ENCODE measurements around the gene DZIP3.

DZIP3 gene, protein sequence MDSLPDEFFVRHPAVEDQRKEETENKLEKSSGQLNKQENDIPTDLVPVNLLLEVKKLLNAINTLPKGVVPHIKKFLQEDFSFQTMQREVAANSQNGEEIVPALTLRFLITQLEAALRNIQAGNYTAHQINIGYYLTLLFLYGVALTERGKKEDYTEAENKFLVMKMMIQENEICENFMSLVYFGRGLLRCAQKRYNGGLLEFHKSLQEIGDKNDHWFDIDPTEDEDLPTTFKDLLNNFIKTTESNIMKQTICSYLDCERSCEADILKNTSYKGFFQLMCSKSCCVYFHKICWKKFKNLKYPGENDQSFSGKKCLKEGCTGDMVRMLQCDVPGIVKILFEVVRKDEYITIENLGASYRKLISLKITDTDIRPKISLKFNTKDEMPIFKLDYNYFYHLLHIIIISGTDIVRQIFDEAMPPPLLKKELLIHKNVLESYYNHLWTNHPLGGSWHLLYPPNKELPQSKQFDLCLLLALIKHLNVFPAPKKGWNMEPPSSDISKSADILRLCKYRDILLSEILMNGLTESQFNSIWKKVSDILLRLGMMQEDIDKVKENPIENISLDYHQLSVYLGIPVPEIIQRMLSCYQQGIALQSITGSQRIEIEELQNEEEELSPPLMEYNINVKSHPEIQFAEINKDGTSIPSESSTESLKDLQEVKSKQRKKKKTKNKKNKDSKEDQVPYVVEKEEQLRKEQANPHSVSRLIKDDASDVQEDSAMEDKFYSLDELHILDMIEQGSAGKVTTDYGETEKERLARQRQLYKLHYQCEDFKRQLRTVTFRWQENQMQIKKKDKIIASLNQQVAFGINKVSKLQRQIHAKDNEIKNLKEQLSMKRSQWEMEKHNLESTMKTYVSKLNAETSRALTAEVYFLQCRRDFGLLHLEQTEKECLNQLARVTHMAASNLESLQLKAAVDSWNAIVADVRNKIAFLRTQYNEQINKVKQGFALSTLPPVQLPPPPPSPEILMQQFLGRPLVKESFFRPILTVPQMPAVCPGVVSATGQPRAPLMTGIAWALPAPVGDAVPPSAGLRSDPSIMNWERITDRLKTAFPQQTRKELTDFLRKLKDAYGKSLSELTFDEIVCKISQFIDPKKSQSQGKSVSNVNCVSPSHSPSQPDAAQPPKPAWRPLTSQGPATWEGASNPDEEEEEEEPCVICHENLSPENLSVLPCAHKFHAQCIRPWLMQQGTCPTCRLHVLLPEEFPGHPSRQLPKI

DNA sequence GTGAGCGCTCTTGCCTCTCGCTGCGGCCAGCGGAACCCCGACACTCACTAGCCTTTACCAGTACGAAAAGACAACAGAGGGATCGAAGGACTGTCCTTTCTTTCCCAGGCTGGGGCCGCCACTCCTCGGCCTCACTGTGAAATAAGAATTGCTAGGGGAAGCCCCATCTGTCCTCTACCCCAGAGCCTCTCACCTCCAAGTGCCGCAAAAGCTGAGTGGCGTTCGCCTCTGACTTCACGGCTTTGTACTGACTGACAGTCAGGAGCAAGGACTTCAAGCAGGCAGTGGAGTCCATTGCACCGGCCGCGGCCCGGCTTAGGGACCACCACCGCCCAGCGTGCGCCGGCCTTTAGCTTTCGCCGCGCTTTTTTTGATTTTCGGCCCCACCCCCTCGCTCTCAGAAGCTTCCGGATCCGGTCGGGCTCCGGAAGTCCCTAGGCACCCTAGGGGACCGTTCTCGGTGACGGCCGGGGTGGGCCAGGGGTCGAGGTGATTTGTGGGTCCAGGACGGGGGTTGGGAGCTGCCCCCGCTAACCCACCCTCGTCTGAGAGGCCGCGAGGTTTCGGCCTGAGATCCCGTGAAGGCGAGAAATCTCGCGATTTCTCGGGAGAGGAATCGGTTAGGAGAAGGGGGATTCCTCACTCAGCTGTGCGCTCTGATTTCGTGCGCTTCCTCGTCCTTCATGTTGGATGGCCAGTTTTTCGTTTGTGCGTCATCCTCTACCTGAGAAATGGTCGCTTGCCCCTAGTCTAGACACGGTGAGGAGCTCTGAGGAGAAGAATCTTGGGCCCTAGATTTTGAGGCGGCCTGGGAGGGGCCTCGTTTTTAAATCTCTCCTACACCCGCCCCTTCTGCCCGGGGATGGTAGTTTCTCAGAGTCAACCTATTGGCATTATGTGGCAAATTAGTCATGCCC lies at the start of gene DZIP3, which contains the start of gene CIP2A:
Gene DZIP3 (plus strand): TSS at position 642 of the 917 bp plus-strand sequence. CDS start 15,685 bp downstream, outside the sequence.
Gene CIP2A (minus strand): TSS at position 358 of the 917 bp plus-strand sequence. CDS start 63 bp downstream, at position 295.
- Histone ChIP-seq H3K27ac (ENCODE audit: low read depth, low read length) (peak within 1 kb of the TSS; percentile 88), H3K4me3 (ENCODE audit: low read depth in 1 of 2, low read length in 2 of 2) (peak within 1 kb of the TSS; percentile 99), H3K9ac (ENCODE audit: low read depth in 1 of 2, low read length in 2 of 2) (peak within 1 kb of the TSS; percentile 71 to 96), H3K9me3 (ENCODE audit: control insufficient read depth in 1 of 2, low read length in 2 of 2) (no peaks in the 10 kb centered on the region), H3K36me3 (ENCODE audit: control insufficient read depth in 1 of 2, insufficient read depth in 2 of 2, low read length in 2 of 2) (no peaks in the 10 kb centered on the region), H3K27me3 (ENCODE audit: control insufficient read depth in 1 of 2, insufficient read depth in 2 of 2, low read length in 2 of 2) (no peaks in the 10 kb centered on the region), H3K4me1 (ENCODE audit: control insufficient read depth in 1 of 2, insufficient read depth in 2 of 2, low read length in 2 of 2) (peaks cover 5 to 11% of the 10 kb centered on the region in 2 donors)

DNA sequence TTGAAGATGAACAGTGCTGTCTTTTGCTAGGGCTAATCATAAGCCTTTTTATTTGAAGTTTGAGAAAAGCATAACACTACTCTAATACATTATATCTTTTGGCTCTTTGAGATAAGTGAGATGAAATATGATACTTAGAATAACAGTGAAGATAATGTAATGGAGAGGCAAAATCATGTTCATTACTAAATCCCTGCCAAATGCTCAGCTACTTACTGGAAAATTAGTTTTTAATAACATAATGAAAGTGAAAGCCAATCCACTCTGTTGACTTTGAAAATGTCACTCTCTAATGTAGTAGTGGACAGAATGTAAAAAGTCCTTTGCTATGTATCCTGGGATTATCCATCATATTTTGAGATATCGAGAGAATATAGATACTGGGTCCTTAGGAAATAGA lies 43.3 kb upstream of the DZIP3 start:
- Histone ChIP-seq H3K9me3 (ENCODE audit: control insufficient read depth in 1 of 2, low read length in 2 of 2) (no peaks in the 10 kb centered on the region), H3K4me3 (ENCODE audit: low read depth in 1 of 2, low read length in 2 of 2) (peak overlapping the region; percentile 16 to 25), H3K36me3 (ENCODE audit: control insufficient read depth in 1 of 2, insufficient read depth in 2 of 2, low read length in 2 of 2) (peaks cover 0 to 7% of the 10 kb centered on the region in 2 donors), H3K4me1 (ENCODE audit: control insufficient read depth in 1 of 2, insufficient read depth in 2 of 2, low read length in 2 of 2) (peaks cover 0 to 9% of the 10 kb centered on the region in 2 donors), H3K27ac (ENCODE audit: low read depth, low read length) (no peak overlapping the region), H3K27me3 (ENCODE audit: control insufficient read depth in 1 of 2, insufficient read depth in 2 of 2, low read length in 2 of 2) (no peaks in the 10 kb centered on the region), H3K9ac (ENCODE audit: low read depth in 1 of 2, low read length in 2 of 2) (peak overlapping the region in 1 of 2 donors; percentile 6)

DNA sequence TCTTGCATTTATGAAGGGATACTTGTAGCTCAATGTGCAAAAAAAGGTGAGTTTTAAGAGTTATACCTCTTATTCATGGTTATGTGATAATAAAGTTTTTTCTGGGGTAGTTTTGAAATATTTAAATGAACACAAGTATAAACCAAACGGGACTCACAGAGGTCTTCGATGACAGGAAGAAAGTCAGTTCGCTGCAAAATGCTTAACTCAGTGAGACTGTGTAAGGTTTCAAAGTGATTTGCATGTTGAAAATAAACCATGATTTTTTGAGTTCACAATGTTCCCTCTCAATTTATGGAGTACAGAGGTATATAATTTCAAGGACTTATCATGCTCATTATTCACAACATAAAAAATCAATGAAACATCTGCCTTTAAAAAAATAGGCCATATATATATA lies 42.8 kb upstream of the DZIP3 start:
- Histone ChIP-seq H3K9me3 (ENCODE audit: control insufficient read depth in 1 of 2, low read length in 2 of 2) (no peaks in the 10 kb centered on the region), H3K9ac (ENCODE audit: low read depth in 1 of 2, low read length in 2 of 2) (peak overlapping the region in 1 of 2 donors; percentile 6), H3K27ac (ENCODE audit: low read depth, low read length) (no peak overlapping the region), H3K4me3 (ENCODE audit: low read depth in 1 of 2, low read length in 2 of 2) (peak overlapping the region; percentile 16 to 25), H3K4me1 (ENCODE audit: control insufficient read depth in 1 of 2, insufficient read depth in 2 of 2, low read length in 2 of 2) (peaks cover 0 to 9% of the 10 kb centered on the region in 2 donors), H3K36me3 (ENCODE audit: control insufficient read depth in 1 of 2, insufficient read depth in 2 of 2, low read length in 2 of 2) (peaks cover 0 to 7% of the 10 kb centered on the region in 2 donors), H3K27me3 (ENCODE audit: control insufficient read depth in 1 of 2, insufficient read depth in 2 of 2, low read length in 2 of 2) (no peaks in the 10 kb centered on the region)

DNA sequence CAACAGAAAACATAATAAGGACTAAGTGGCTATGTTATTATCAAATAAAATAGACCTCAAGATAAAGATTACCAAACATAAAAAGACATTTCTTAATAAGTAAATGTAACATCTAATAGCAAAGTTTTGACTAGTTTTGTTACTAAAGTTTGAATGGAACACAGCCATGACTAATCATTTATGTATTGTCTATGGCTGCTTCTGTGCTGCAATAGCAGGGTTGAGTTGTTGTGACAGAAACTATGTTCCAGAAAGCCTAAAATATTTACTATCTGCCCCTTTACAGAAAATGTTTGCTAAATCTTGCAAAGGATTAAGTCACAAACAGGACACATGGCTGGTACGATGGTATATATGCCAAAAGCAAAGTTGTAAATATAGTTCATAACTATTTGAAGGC lies 41.2 kb upstream of the DZIP3 start:
- no peaks in the 10 kb centered on the region for H3K27me3 ChIP-seq (ENCODE audit: control insufficient read depth in 1 of 2, insufficient read depth in 2 of 2, low read length in 2 of 2)

DNA sequence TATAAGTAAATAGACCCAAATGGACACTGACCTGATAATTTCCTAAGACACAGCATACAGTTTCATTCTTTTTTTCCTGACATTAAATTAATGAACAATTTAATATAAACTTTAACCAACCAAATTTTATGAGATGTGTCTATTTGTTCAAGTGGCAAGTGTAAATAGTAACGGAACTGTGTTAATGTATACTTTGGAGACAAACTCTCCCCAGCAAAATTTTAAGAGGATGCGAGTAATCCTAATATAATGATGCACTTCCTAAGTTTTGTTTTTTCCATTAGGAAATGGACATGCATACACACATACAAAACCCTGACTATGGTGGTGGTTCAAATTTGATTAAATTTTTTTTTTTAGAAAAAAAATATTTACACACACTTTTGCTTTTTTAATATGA lies 40.6 kb upstream of the DZIP3 start:
- Histone ChIP-seq H3K9me3 (ENCODE audit: control insufficient read depth in 1 of 2, low read length in 2 of 2) (no peaks in the 10 kb centered on the region), H3K27me3 (ENCODE audit: control insufficient read depth in 1 of 2, insufficient read depth in 2 of 2, low read length in 2 of 2) (no peaks in the 10 kb centered on the region), H3K4me3 (ENCODE audit: low read depth in 1 of 2, low read length in 2 of 2) (no peak overlapping the region), H3K27ac (ENCODE audit: low read depth, low read length) (no peak overlapping the region), H3K4me1 (ENCODE audit: control insufficient read depth in 1 of 2, insufficient read depth in 2 of 2, low read length in 2 of 2) (peaks cover 0 to 9% of the 10 kb centered on the region in 2 donors), H3K9ac (ENCODE audit: low read depth in 1 of 2, low read length in 2 of 2) (no peak overlapping the region), H3K36me3 (ENCODE audit: control insufficient read depth in 1 of 2, insufficient read depth in 2 of 2, low read length in 2 of 2) (peaks cover 0 to under 1% of the 10 kb centered on the region in 2 donors)

More for the DNA sequence above, 41.2 kb upstream of the DZIP3 start:
- Histone ChIP-seq H3K27ac (ENCODE audit: low read depth, low read length) (no peak overlapping the region), H3K9ac (ENCODE audit: low read depth in 1 of 2, low read length in 2 of 2) (no peak overlapping the region), H3K4me3 (ENCODE audit: low read depth in 1 of 2, low read length in 2 of 2) (no peak overlapping the region), H3K36me3 (ENCODE audit: control insufficient read depth in 1 of 2, insufficient read depth in 2 of 2, low read length in 2 of 2) (peaks cover 0 to 6% of the 10 kb centered on the region in 2 donors), H3K9me3 (ENCODE audit: control insufficient read depth in 1 of 2, low read length in 2 of 2) (no peaks in the 10 kb centered on the region), H3K4me1 (ENCODE audit: control insufficient read depth in 1 of 2, insufficient read depth in 2 of 2, low read length in 2 of 2) (peaks cover 0 to 9% of the 10 kb centered on the region in 2 donors)

DNA sequence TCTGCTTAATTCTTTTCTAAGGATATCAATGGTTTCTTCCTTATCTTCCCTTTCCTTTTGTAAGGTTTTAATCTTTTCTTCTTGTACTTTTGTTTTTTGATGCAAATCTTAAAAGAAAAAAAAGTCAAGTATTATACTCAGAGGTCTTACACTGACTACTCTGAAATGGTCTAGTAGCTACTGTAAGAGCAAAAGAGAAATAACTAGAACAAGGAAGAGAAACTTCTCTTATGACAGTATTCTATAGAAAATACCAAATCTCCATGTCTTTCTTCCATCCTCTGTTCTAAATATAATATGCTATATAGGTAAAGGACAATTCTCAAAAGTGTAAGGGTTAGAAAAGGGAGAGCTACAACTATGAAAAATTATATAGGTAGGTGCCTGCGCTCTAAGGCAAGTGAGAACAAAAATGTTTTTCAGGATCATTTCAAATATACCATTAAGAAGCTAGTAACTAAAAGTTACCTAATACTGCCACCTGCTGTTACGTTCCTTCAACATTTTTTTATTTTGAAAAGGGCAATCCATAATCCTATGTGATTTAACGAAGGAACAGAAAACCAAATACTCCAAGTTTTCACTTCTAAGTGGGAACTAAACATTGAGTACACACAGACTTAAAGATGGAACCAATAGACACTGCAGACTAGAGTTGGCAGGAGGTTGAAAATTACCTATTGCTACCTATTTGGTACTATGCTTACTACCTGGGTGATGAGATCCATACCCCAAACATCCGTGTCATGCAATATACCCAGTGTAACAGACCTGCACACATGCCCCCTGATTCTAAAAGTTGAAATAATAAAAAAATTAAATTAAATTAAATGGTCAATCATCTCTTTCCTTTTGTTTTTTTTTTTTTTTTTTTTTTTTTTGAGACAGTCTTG lies 37.0 kb upstream of the DZIP3 start:
- Histone ChIP-seq H3K4me3 (ENCODE audit: low read depth in 1 of 2, low read length in 2 of 2) (no peak overlapping the region), H3K9me3 (ENCODE audit: control insufficient read depth in 1 of 2, low read length in 2 of 2) (no peaks in the 10 kb centered on the region), H3K27me3 (ENCODE audit: control insufficient read depth in 1 of 2, insufficient read depth in 2 of 2, low read length in 2 of 2) (no peaks in the 10 kb centered on the region), H3K36me3 (ENCODE audit: control insufficient read depth in 1 of 2, insufficient read depth in 2 of 2, low read length in 2 of 2) (no peaks in the 10 kb centered on the region), H3K9ac (ENCODE audit: low read depth in 1 of 2, low read length in 2 of 2) (no peak overlapping the region), H3K4me1 (ENCODE audit: control insufficient read depth in 1 of 2, insufficient read depth in 2 of 2, low read length in 2 of 2) (no peaks in the 10 kb centered on the region), H3K27ac (ENCODE audit: low read depth, low read length) (no peak overlapping the region)

DNA sequence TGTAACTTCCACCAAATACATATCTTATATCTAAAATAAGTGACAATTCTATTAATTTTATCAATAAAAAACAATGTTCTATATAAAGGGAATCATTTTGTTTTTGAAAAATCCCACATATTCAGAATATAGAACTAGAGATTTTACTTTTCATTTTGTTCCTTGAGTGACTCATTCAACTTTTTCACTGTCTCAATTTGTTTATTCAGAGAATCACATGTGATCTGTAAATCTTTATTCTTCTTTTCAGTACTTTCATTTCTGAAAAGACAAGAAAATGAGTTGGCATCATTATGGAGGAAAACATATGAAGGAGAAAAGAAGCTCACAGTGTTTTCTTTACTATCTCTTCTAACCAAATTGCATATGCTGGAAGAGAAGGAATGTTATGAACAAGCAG lies 35.3 kb upstream of the DZIP3 start:
- Histone ChIP-seq H3K9ac (ENCODE audit: low read depth in 1 of 2, low read length in 2 of 2) (no peak overlapping the region), H3K27ac (ENCODE audit: low read depth, low read length) (no peak overlapping the region), H3K27me3 (ENCODE audit: control insufficient read depth in 1 of 2, insufficient read depth in 2 of 2, low read length in 2 of 2) (no peaks in the 10 kb centered on the region), H3K4me3 (ENCODE audit: low read depth in 1 of 2, low read length in 2 of 2) (no peak overlapping the region), H3K36me3 (ENCODE audit: control insufficient read depth in 1 of 2, insufficient read depth in 2 of 2, low read length in 2 of 2) (peaks cover 5% of the 10 kb centered on the region in 2 donors), H3K4me1 (ENCODE audit: control insufficient read depth in 1 of 2, insufficient read depth in 2 of 2, low read length in 2 of 2) (no peaks in the 10 kb centered on the region), H3K9me3 (ENCODE audit: control insufficient read depth in 1 of 2, low read length in 2 of 2) (no peaks in the 10 kb centered on the region)

DNA sequence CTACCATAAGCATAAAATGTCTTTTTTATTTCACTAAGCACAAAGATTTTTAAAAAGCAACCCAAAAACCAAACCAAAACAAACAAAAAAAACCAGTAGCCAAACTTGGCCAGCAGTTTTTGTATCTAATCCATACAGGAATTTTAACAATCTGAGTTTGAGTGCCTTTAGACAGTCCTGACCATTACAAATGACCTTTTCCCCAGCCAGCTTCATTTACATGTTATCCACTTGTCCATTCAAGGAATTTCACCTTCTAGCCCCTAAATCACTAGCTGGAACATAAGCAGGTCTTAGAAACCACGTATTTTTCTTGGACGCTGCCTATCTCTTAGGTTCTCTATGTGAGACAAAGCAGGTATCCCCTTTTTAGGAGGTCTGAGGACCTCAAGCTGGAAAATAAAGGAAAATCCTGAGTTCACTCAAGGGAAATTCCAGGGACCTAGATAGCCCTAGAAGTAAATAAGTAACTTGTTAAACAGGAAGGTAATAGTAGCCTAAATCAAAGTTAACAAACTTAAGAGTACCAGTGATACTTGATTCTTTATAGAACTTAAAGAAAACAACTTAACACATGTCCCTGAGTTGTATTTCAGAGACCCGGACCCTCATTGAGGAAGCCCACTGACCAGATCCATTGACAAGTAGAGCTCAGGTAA lies 34.5 kb upstream of the DZIP3 start:
- Histone ChIP-seq H3K27me3 (ENCODE audit: control insufficient read depth in 1 of 2, insufficient read depth in 2 of 2, low read length in 2 of 2) (no peaks in the 10 kb centered on the region), H3K27ac (ENCODE audit: low read depth, low read length) (no peak overlapping the region), H3K4me3 (ENCODE audit: low read depth in 1 of 2, low read length in 2 of 2) (no peak overlapping the region), H3K9me3 (ENCODE audit: control insufficient read depth in 1 of 2, low read length in 2 of 2) (no peaks in the 10 kb centered on the region), H3K9ac (ENCODE audit: low read depth in 1 of 2, low read length in 2 of 2) (no peak overlapping the region), H3K4me1 (ENCODE audit: control insufficient read depth in 1 of 2, insufficient read depth in 2 of 2, low read length in 2 of 2) (no peaks in the 10 kb centered on the region), H3K36me3 (ENCODE audit: control insufficient read depth in 1 of 2, insufficient read depth in 2 of 2, low read length in 2 of 2) (peaks cover 5% of the 10 kb centered on the region in 2 donors)

Data from duodenal mucosa (tissue), 2 donors.